ENCODE data around the gene USP13. TPM values are rescaled to one million over a fixed set of nuclear protein-coding genes. Genes with fewer than 3 reads are reported as not detected.

USP13 gene
- total and polyA plus RNA-seq, 2 donors (not counting 1 experiment from before 2014, with no cell fraction given) = 1.9 to 13.2 TPM

GRCh38 chr3:179703816-179704215, 51.0 kb downstream of the USP13 start:
- WGBS (ENCODE audit: insufficient coverage) = 100% methylated on average over 2 of the region's 3 CpGs
- H3K9ac ChIP-seq (ENCODE audit: low read length) = no peak overlapping the region
- Mint-ChIP-seq H3K9me3 (ENCODE audit: insufficient read depth) (no peaks in the 10 kb centered on the region), H3K4me3 (no peak overlapping the region), H3K27me3 (no peaks in the 10 kb centered on the region), H3K4me1 (no peaks in the 10 kb centered on the region), H3K27ac (no peak overlapping the region)
- POLR2A ChIA-PET = no interaction called here
- no peak overlapping the region for H3K4me3 ChIP-seq (ENCODE audit: control extremely low read depth in 1 of 5, extremely low read depth in 1 of 5, insufficient read depth in 1 of 5, low read depth in 2 of 5, low read length in 4 of 5)
- no peaks in the 10 kb centered on the region for H3K9me3 ChIP-seq (ENCODE audit: control extremely low read depth in 1 of 3, control insufficient read depth in 2 of 3, insufficient read depth in 1 of 3, low read length in 2 of 3)
- H3K27ac ChIP-seq (ENCODE audit: low read length in 2 of 2) = no peak overlapping the region
- no peaks in the 10 kb centered on the region for H3K79me2 ChIP-seq (ENCODE audit: control insufficient read depth, insufficient read depth, low read length)
- no peaks in the 10 kb centered on the region for H3K4me1 ChIP-seq (ENCODE audit: control insufficient read depth in 2 of 2, insufficient read depth in 2 of 2, low read length in 2 of 2)
- peaks cover 3 to 10% of the 10 kb centered on the region in 2 experiments for H3K36me3 ChIP-seq (replicated peaks in 1 of 2; ENCODE audit: control extremely low read depth in 1 of 2, control insufficient read depth in 1 of 2, extremely low read depth in 1 of 2, insufficient read depth in 2 of 2, low read length in 1 of 2)
- H4K20me1 ChIP-seq (ENCODE audit: control insufficient read depth, insufficient read depth, low read length, poor library complexity, severe bottlenecking) = no peaks in the 10 kb centered on the region
- DNase-seq (no peak), ATAC-seq (ENCODE audit: low read depth) (no peak)
- no peak overlapping the region for H2AFZ ChIP-seq (ENCODE audit: insufficient read depth, low read depth, low read length, poor library complexity, severe bottlenecking)
- no peak overlapping the region for H3K4me2 ChIP-seq (replicated peaks; ENCODE audit: low read depth, low read length, poor library complexity, severe bottlenecking)
- no peak for TF ChIP-seq CTCF (IDR thresholded peaks at IDR 0.05)
- TF ChIP-seq EZH2 (IDR thresholded peaks at IDR 0.05; ENCODE audit: borderline replicate concordance, insufficient read depth, low read depth, low read length, poor library complexity, severe bottlenecking) = no peak
- intact Hi-C loops (cut with micrococcal nuclease) = no loop called here
- no peaks in the 10 kb centered on the region for H3K27me3 ChIP-seq (replicated peaks in 1 of 4; ENCODE audit: control extremely low read depth in 1 of 4, control insufficient read depth in 3 of 4, insufficient read depth in 4 of 4, low read length in 3 of 4)
- CTCF ChIA-PET = no interaction called here

GRCh38 chr3:179706233-179706632, 53.4 kb downstream of the USP13 start:
- ATAC-seq (ENCODE audit: low read depth) = no peak
- POLR2A ChIA-PET = no interaction called here
- Histone ChIP-seq H3K9me3 (ENCODE audit: control extremely low read depth in 1 of 3, control insufficient read depth in 2 of 3, insufficient read depth in 1 of 3, low read length in 2 of 3) (no peaks in the 10 kb centered on the region), H3K9ac (ENCODE audit: low read length) (no peak overlapping the region), H3K79me2 (ENCODE audit: control insufficient read depth, insufficient read depth, low read length) (no peaks in the 10 kb centered on the region), H3K36me3 (replicated peaks in 1 of 2; ENCODE audit: control extremely low read depth in 1 of 2, control insufficient read depth in 1 of 2, extremely low read depth in 1 of 2, insufficient read depth in 2 of 2, low read length in 1 of 2) (peaks cover 5 to 25% of the 10 kb centered on the region in 2 experiments), H3K27ac (ENCODE audit: low read length in 2 of 2) (no peak overlapping the region), H3K4me1 (ENCODE audit: control insufficient read depth in 2 of 2, insufficient read depth in 2 of 2, low read length in 2 of 2) (no peaks in the 10 kb centered on the region), H4K20me1 (ENCODE audit: control insufficient read depth, insufficient read depth, low read length, poor library complexity, severe bottlenecking) (no peaks in the 10 kb centered on the region), H3K4me2 (replicated peaks; ENCODE audit: low read depth, low read length, poor library complexity, severe bottlenecking) (no peak overlapping the region), H3K4me3 (ENCODE audit: control extremely low read depth in 1 of 5, extremely low read depth in 1 of 5, insufficient read depth in 1 of 5, low read depth in 2 of 5, low read length in 4 of 5) (no peak overlapping the region), H2AFZ (ENCODE audit: insufficient read depth, low read depth, low read length, poor library complexity, severe bottlenecking) (no peak overlapping the region), H3K27me3 (replicated peaks in 1 of 4; ENCODE audit: control extremely low read depth in 1 of 4, control insufficient read depth in 3 of 4, insufficient read depth in 4 of 4, low read length in 3 of 4) (no peaks in the 10 kb centered on the region)
- 100% methylated on average over 1 of the region's 1 CpG for WGBS (ENCODE audit: insufficient coverage)
- Mint-ChIP-seq H3K9me3 (ENCODE audit: insufficient read depth) (no peaks in the 10 kb centered on the region), H3K4me3 (no peak overlapping the region), H3K27ac (no peak overlapping the region), H3K4me1 (no peaks in the 10 kb centered on the region), H3K27me3 (no peaks in the 10 kb centered on the region)
- DNase-seq = no peak
- TF ChIP-seq EZH2 (IDR thresholded peaks at IDR 0.05; ENCODE audit: borderline replicate concordance, insufficient read depth, low read depth, low read length, poor library complexity, severe bottlenecking) (no peak), CTCF (IDR thresholded peaks at IDR 0.05) (no peak)
- intact Hi-C loops (cut with micrococcal nuclease) = no loop called here
- CTCF ChIA-PET = no interaction called here
